ENCODE data around the gene CNR2.

CNR2 gene

DNA sequence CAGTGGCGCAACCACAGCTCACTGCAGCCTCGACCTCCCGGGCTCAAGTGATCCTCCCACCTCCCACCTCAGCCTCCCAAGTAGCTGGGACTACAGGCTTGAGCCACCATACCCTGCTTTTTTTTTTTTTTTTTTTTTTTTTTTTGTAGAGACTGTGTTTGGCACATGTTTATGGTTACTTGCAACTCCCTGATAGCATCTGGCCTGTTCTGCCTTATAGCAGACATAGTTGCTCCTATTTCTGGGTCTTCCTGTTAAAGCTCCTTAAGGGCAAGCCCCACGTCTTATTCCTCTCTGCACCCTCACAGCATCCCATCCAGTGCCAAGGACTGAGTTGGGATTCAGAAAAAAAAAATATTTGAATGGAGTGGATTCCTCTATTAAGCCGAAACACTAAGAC is 17.1 kb upstream of the CNR2 start:
- no peak overlapping the region for H3K9ac ChIP-seq (ENCODE audit: low read length)
- no peak overlapping the region for H3K27ac ChIP-seq (ENCODE audit: low read depth, low read length)
- peaks cover 5% of the 10 kb centered on the region for H3K4me1 ChIP-seq (ENCODE audit: control insufficient read depth, insufficient read depth, low read length)
- no peaks in the 10 kb centered on the region for H3K36me3 ChIP-seq (ENCODE audit: control insufficient read depth, insufficient read depth, low read length)
- H3K4me3 ChIP-seq (ENCODE audit: low read length): no peak overlapping the region
- no peaks in the 10 kb centered on the region for H3K27me3 ChIP-seq (ENCODE audit: control insufficient read depth, insufficient read depth, low read length)

DNA sequence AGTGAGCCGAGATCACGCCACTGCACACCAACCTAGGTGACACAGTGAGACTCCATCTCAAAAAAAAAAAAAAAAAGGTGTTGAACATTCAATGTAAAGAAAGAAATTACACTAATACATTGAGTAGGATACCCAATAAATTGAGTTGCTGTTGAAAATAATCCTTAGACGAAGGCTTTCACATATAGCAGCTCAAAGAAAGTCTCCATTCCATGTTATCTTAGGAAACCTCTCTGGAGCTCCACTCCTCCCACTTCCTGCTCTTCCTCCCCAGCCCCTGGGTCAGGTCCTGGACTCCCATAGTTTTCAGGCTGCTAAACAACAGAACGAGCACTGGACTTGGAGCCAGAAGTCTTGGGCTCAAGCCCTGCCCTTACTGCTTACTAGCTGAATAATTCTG is 15.6 kb upstream of the CNR2 start:
- Histone ChIP-seq H3K9ac (ENCODE audit: low read length) (no peak overlapping the region), H3K27ac (ENCODE audit: low read depth, low read length) (no peak overlapping the region), H3K27me3 (ENCODE audit: control insufficient read depth, insufficient read depth, low read length) (no peaks in the 10 kb centered on the region), H3K4me1 (ENCODE audit: control insufficient read depth, insufficient read depth, low read length) (peaks cover 5% of the 10 kb centered on the region), H3K4me3 (ENCODE audit: low read length) (no peak overlapping the region), H3K36me3 (ENCODE audit: control insufficient read depth, insufficient read depth, low read length) (no peaks in the 10 kb centered on the region)

DNA sequence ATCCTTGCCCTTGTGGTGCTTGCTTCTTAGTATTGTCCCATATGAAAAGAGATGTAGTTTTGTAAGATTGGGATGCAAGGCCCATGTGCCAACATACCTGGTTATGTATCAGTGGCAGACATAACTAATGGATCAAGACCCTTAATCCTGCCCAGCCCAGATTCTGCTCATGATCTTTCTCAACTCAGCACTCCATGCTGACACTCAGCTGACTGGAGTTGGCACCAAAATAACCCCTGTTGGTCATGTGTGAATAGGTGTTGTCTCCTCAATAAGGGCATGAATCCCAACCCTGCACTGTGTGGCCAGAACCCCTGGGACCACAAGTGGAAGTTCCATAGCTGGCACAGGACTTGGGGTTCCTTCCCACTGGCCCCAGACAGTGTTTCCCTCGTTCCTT is 13.9 kb upstream of the CNR2 start:
- H3K4me1 ChIP-seq (ENCODE audit: control insufficient read depth, insufficient read depth, low read length): peaks cover 5% of the 10 kb centered on the region
- H3K4me3 ChIP-seq (ENCODE audit: low read length): no peak overlapping the region
- H3K27ac ChIP-seq (ENCODE audit: low read depth, low read length): no peak overlapping the region
- H3K27me3 ChIP-seq (ENCODE audit: control insufficient read depth, insufficient read depth, low read length): no peaks in the 10 kb centered on the region
- H3K9ac ChIP-seq (ENCODE audit: low read length): no peak overlapping the region
- H3K36me3 ChIP-seq (ENCODE audit: control insufficient read depth, insufficient read depth, low read length): no peaks in the 10 kb centered on the region

DNA sequence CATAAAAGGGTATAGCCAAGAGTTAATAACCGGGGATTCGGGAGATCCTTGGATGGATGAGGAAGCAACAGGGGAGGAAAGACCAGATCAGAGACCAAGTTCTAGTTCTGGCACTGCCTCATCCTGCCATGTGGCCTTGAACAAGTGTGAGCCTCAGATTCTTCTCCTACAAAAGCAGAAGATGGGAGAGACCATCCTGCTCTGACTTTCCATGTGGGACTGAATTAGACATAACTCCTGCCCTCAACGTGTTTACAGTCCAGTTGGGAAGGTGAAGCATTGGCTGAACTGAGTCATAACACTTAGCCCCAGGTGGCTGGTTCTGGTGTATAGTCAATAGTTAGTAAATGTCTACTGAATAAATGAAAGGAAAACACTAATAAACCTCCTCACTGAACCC is 12.1 kb upstream of the CNR2 start:
- Histone ChIP-seq H3K36me3 (ENCODE audit: control insufficient read depth, insufficient read depth, low read length) (no peaks in the 10 kb centered on the region), H3K9ac (ENCODE audit: low read length) (no peak overlapping the region), H3K4me1 (ENCODE audit: control insufficient read depth, insufficient read depth, low read length) (peaks cover 4% of the 10 kb centered on the region), H3K27ac (ENCODE audit: low read depth, low read length) (no peak overlapping the region), H3K4me3 (ENCODE audit: low read length) (no peak overlapping the region), H3K27me3 (ENCODE audit: control insufficient read depth, insufficient read depth, low read length) (no peaks in the 10 kb centered on the region)

DNA sequence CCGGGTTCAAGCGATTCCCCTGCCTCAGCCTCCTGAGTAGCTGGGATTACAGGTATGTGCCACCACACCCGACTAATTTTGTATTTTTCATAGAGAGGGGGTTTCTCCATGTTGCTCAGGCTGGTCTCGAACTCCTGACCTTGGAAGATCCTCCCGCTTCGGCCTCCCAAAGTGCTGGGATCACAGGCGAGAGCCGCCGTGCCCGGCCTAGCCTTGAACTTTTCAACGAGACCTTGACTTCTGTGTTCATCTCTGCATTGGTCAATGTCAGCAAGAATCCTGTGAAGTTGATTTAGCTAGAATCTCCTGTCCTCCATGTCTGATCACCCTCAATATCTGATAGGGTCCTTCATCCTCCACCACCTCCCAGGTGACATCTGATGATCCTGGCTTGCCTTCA is 11.4 kb upstream of the CNR2 start:
- Histone ChIP-seq H3K27ac (ENCODE audit: low read depth, low read length) (no peak overlapping the region), H3K9ac (ENCODE audit: low read length) (no peak overlapping the region), H3K36me3 (ENCODE audit: control insufficient read depth, insufficient read depth, low read length) (no peaks in the 10 kb centered on the region), H3K4me1 (ENCODE audit: control insufficient read depth, insufficient read depth, low read length) (peaks cover 7% of the 10 kb centered on the region), H3K27me3 (ENCODE audit: control insufficient read depth, insufficient read depth, low read length) (no peaks in the 10 kb centered on the region), H3K4me3 (ENCODE audit: low read length) (no peak overlapping the region)

- Histone ChIP-seq H3K27me3 (ENCODE audit: control insufficient read depth, insufficient read depth, low read length) (no peaks in the 10 kb centered on the region), H3K4me3 (ENCODE audit: low read length) (no peak overlapping the region), H3K36me3 (ENCODE audit: control insufficient read depth, insufficient read depth, low read length) (no peaks in the 10 kb centered on the region), H3K4me1 (ENCODE audit: control insufficient read depth, insufficient read depth, low read length) (peaks cover 7% of the 10 kb centered on the region), H3K27ac (ENCODE audit: low read depth, low read length) (no peak overlapping the region), H3K9ac (ENCODE audit: low read length) (no peak overlapping the region)
These were observed 10.7 kb upstream of the CNR2 start for GRCh38 chr1:23923592-23924499.

DNA sequence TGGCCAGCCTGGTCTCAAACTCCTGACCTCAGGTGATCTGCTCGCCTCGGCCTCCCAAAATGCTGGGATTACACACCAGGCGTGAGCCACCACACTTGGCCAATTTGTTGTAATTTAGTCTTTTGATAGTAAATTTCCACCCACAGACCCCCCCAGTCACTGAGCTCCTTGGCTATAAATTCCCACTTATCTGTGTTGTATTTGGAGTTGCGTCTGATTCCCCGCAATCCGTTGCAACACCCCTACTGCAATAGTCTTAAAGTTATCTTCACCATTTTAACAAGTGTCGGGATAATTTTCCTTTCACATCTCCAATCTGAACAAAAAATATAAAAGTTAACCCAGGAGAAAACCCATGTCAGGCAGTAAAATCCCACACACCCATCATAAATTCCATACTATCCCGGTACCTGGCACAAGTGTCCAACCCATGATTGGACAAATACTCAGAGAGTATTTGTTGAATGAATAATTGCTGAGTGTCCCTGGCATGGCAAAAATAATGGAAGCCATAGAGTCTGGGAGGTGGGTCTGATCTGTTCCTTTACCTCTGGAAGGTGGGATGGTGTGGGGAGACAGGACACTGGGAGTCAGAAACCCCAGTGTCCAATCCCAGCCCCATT is 9.3 kb upstream of the CNR2 start:
- Histone ChIP-seq H3K36me3 (ENCODE audit: control insufficient read depth, insufficient read depth, low read length) (no peaks in the 10 kb centered on the region), H3K4me3 (ENCODE audit: low read length) (no peak overlapping the region), H3K27ac (ENCODE audit: low read depth, low read length) (no peak overlapping the region), H3K27me3 (ENCODE audit: control insufficient read depth, insufficient read depth, low read length) (no peaks in the 10 kb centered on the region), H3K4me1 (ENCODE audit: control insufficient read depth, insufficient read depth, low read length) (peaks cover 7% of the 10 kb centered on the region), H3K9ac (ENCODE audit: low read length) (no peak overlapping the region)

- H3K4me1 ChIP-seq (ENCODE audit: control insufficient read depth, insufficient read depth, low read length): peaks cover 7% of the 10 kb centered on the region
- no peak overlapping the region for H3K9ac ChIP-seq (ENCODE audit: low read length)
- no peaks in the 10 kb centered on the region for H3K36me3 ChIP-seq (ENCODE audit: control insufficient read depth, insufficient read depth, low read length)
- H3K4me3 ChIP-seq (ENCODE audit: low read length): no peak overlapping the region
- H3K27ac ChIP-seq (ENCODE audit: low read depth, low read length): no peak overlapping the region
- H3K27me3 ChIP-seq (ENCODE audit: control insufficient read depth, insufficient read depth, low read length): no peaks in the 10 kb centered on the region
These were observed 3.3 kb upstream of the CNR2 start for GRCh38 chr1:23916209-23917131.

DNA sequence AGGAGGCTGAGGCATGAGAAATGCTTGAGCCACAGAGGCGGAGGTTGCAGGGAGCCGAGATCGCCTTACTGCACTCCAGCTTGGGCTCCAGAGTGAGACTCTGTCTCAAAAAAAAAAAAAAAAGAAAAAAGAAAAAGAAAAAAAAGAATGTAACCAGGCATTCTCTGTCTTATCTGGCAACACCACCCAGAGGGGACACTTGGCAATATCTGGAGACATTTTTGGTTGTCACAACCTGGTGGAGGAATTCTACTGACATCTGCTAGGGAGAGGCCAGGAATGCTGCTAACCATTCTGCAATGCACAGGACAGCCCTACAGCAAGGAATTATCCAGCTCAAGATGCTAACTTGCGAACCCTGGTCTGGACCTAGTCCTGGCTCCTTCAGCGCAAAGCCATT is 2.3 kb upstream of the CNR2 start:
- Histone ChIP-seq H3K4me1 (ENCODE audit: control insufficient read depth, insufficient read depth, low read length) (peaks cover 5% of the 10 kb centered on the region), H3K9ac (ENCODE audit: low read length) (no peak overlapping the region), H3K4me3 (ENCODE audit: low read length) (no peak overlapping the region), H3K36me3 (ENCODE audit: control insufficient read depth, insufficient read depth, low read length) (no peaks in the 10 kb centered on the region), H3K27me3 (ENCODE audit: control insufficient read depth, insufficient read depth, low read length) (no peaks in the 10 kb centered on the region), H3K27ac (ENCODE audit: low read depth, low read length) (no peak overlapping the region)

- no peak overlapping the region for H3K9ac ChIP-seq (ENCODE audit: low read length)
- no peak overlapping the region for H3K4me3 ChIP-seq (ENCODE audit: low read length)
- H3K36me3 ChIP-seq (ENCODE audit: control insufficient read depth, insufficient read depth, low read length): no peaks in the 10 kb centered on the region
- H3K27ac ChIP-seq (ENCODE audit: low read depth, low read length): no peak overlapping the region
- no peaks in the 10 kb centered on the region for H3K4me1 ChIP-seq (ENCODE audit: control insufficient read depth, insufficient read depth, low read length)
- no peaks in the 10 kb centered on the region for H3K27me3 ChIP-seq (ENCODE audit: control insufficient read depth, insufficient read depth, low read length)
These were observed 1.8 kb upstream of the CNR2 start for GRCh38 chr1:23914921-23915320.

DNA sequence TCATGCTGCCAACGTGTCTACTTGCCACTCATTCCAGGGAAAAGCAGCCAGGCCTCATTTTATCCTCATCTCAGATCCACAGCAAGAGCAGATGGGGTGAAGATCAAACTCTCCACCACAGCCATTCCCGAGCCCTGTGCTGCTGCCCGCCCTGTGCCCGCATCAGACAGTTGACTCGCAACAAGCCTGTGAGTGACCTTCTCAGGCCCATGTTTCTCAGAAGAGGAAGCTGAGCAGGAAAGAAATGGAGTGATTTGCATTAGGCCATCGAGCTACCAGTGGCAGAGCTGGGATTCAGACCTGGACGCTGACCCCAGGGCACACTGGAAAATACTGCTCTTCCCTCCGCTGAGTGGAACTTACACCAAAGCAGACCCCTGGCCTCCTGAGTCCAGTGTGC is 1.2 kb downstream of the CNR2 start:
- no peaks in the 10 kb centered on the region for H3K4me1 ChIP-seq (ENCODE audit: control insufficient read depth, insufficient read depth, low read length)
- no peak overlapping the region for H3K4me3 ChIP-seq (ENCODE audit: low read length)
- H3K27ac ChIP-seq (ENCODE audit: low read depth, low read length): no peak overlapping the region

GRCh38 chr1:23910553-23911246 is 2.5 kb downstream of the CNR2 start:
- Histone ChIP-seq H3K4me1 (ENCODE audit: control insufficient read depth, insufficient read depth, low read length) (no peaks in the 10 kb centered on the region), H3K27ac (ENCODE audit: low read depth, low read length) (no peak overlapping the region), H3K27me3 (ENCODE audit: control insufficient read depth, insufficient read depth, low read length) (no peaks in the 10 kb centered on the region), H3K9ac (ENCODE audit: low read length) (no peak overlapping the region), H3K4me3 (ENCODE audit: low read length) (no peak overlapping the region), H3K36me3 (ENCODE audit: control insufficient read depth, insufficient read depth, low read length) (no peaks in the 10 kb centered on the region)

More for the DNA sequence above, 1.2 kb downstream of the CNR2 start:
- H3K36me3 ChIP-seq (ENCODE audit: control insufficient read depth, insufficient read depth, low read length): no peaks in the 10 kb centered on the region
- H3K9ac ChIP-seq (ENCODE audit: low read length): no peak overlapping the region
- no peaks in the 10 kb centered on the region for H3K27me3 ChIP-seq (ENCODE audit: control insufficient read depth, insufficient read depth, low read length)
